ENCODE measurements around the gene IRF2BPL. TPM values are rescaled to one million over a fixed set of nuclear protein-coding genes. Genes with fewer than 3 reads are reported as not detected.

The IRF2BPL gene
- polyA plus RNA-seq, 1 donor (not counting 4 experiments of a cell fraction or from before 2014, with no cell fraction given): 5.6 TPM

GRCh38 chr14:77055306-77055705 lies 26.8 kb upstream of the IRF2BPL start:
- H3K4me1 ChIP-seq (ENCODE audit: control insufficient read depth, extremely low read depth, insufficient read depth, low read length): peaks cover 11% of the 10 kb centered on the region
- H3K4me3 ChIP-seq (ENCODE audit: control insufficient read depth in 2 of 3, extremely low read depth in 1 of 3, insufficient read depth in 2 of 3, low read depth in 1 of 3, low read length in 3 of 3): no peak overlapping the region
- DNase-seq (ENCODE audit: low read depth, low spot score) (no peak), FAIRE-seq (no peak)
- no peaks in the 10 kb centered on the region for H3K36me3 ChIP-seq (ENCODE audit: control insufficient read depth in 2 of 2, extremely low read depth in 1 of 2, insufficient read depth in 2 of 2, low read length in 2 of 2)
- peaks cover 3% of the 10 kb centered on the region for H3K9me3 ChIP-seq (ENCODE audit: control insufficient read depth, low read depth, low read length)
- H3K9me1 ChIP-seq (ENCODE audit: control insufficient read depth, extremely low read depth, insufficient read depth, low read length): no peaks in the 10 kb centered on the region
- H4K20me1 ChIP-seq (ENCODE audit: control insufficient read depth, extremely low read depth, insufficient read depth, low read length): no peaks in the 10 kb centered on the region
- no peaks in the 10 kb centered on the region for H3K79me2 ChIP-seq (ENCODE audit: control insufficient read depth, insufficient read depth, low read length)
- no peaks in the 10 kb centered on the region for H3K27me3 ChIP-seq (ENCODE audit: control insufficient read depth, extremely low read depth, insufficient read depth, low read length)
- TF ChIP-seq CTCF (optimal IDR thresholded peaks at IDR 0.05 in 1 of 3, IDR thresholded peaks at IDR 0.05 in 1 of 3, conservative IDR thresholded peaks at IDR 0.05 in 1 of 3; ENCODE audit: extremely low read depth in 1 of 3, insufficient read depth in 2 of 3, low read length in 3 of 3) (no peak), EZH2 (IDR thresholded peaks at IDR 0.05; ENCODE audit: low read length) (no peak)
- no peak overlapping the region for H3K9ac ChIP-seq (ENCODE audit: control insufficient read depth, extremely low read depth, insufficient read depth, low read length)
- H3K4me2 ChIP-seq (ENCODE audit: control insufficient read depth, extremely low read depth, insufficient read depth, low read depth, low read length): no peak overlapping the region
- dilution Hi-C loops (cut with MboI; ENCODE audit: extremely low pct_ligation_motif_present, low sequenced_read_pairs): no loop called here
- no peak overlapping the region for H2AFZ ChIP-seq (ENCODE audit: control insufficient read depth, low read length)
- H3K27ac ChIP-seq (ENCODE audit: control insufficient read depth, insufficient read depth, low read length): no peak overlapping the region

- DNase-seq (ENCODE audit: low read depth, low spot score) (no peak), FAIRE-seq (no peak)
- Histone ChIP-seq H3K9me3 (ENCODE audit: control insufficient read depth, low read depth, low read length) (peaks cover 3% of the 10 kb centered on the region), H3K27ac (ENCODE audit: control insufficient read depth, insufficient read depth, low read length) (no peak overlapping the region), H3K9me1 (ENCODE audit: control insufficient read depth, extremely low read depth, insufficient read depth, low read length) (no peaks in the 10 kb centered on the region), H3K36me3 (ENCODE audit: control insufficient read depth in 2 of 2, extremely low read depth in 1 of 2, insufficient read depth in 2 of 2, low read length in 2 of 2) (no peaks in the 10 kb centered on the region), H3K4me1 (ENCODE audit: control insufficient read depth, extremely low read depth, insufficient read depth, low read length) (peaks cover 11% of the 10 kb centered on the region), H3K4me3 (ENCODE audit: control insufficient read depth in 2 of 3, extremely low read depth in 1 of 3, insufficient read depth in 2 of 3, low read depth in 1 of 3, low read length in 3 of 3) (no peak overlapping the region), H3K4me2 (ENCODE audit: control insufficient read depth, extremely low read depth, insufficient read depth, low read depth, low read length) (no peak overlapping the region), H3K27me3 (ENCODE audit: control insufficient read depth, extremely low read depth, insufficient read depth, low read length) (no peaks in the 10 kb centered on the region), H3K9ac (ENCODE audit: control insufficient read depth, extremely low read depth, insufficient read depth, low read length) (no peak overlapping the region), H4K20me1 (ENCODE audit: control insufficient read depth, extremely low read depth, insufficient read depth, low read length) (no peaks in the 10 kb centered on the region), H2AFZ (ENCODE audit: control insufficient read depth, low read length) (no peak overlapping the region), H3K79me2 (ENCODE audit: control insufficient read depth, insufficient read depth, low read length) (no peaks in the 10 kb centered on the region)
- TF ChIP-seq EZH2 (IDR thresholded peaks at IDR 0.05; ENCODE audit: low read length): peak; percentile 8
- TF ChIP-seq CTCF (optimal IDR thresholded peaks at IDR 0.05 in 1 of 3, IDR thresholded peaks at IDR 0.05 in 1 of 3, conservative IDR thresholded peaks at IDR 0.05 in 1 of 3; ENCODE audit: extremely low read depth in 1 of 3, insufficient read depth in 2 of 3, low read length in 3 of 3): peak; percentile 73 to 88 (median 86)
- dilution Hi-C loops (cut with MboI; ENCODE audit: extremely low pct_ligation_motif_present, low sequenced_read_pairs): no loop called here
Observed at GRCh38 chr14:77053046-77053841, 24.7 kb upstream of the IRF2BPL start.
